ENCODE results near the gene TXNDC9.
"Not testable (repeated sequence)": the region's sequence is repeated elsewhere in the genome, so short reads cannot be mapped to it uniquely, and the experiment has no call there.

The TXNDC9 gene

GRCh38 chr2:99374747-99375146, 38.6 kb upstream of the TXNDC9 start:
- H3K9me3 ChIP-seq (ENCODE audit: severe bottlenecking): no peaks in the 10 kb centered on the region
- no peak overlapping the region for H3K4me3 ChIP-seq (ENCODE audit: low read depth, low read length)
- no peak overlapping the region for H3K27ac ChIP-seq
- DNase-seq: no peak
- TF ChIP-seq, protein P1, sequence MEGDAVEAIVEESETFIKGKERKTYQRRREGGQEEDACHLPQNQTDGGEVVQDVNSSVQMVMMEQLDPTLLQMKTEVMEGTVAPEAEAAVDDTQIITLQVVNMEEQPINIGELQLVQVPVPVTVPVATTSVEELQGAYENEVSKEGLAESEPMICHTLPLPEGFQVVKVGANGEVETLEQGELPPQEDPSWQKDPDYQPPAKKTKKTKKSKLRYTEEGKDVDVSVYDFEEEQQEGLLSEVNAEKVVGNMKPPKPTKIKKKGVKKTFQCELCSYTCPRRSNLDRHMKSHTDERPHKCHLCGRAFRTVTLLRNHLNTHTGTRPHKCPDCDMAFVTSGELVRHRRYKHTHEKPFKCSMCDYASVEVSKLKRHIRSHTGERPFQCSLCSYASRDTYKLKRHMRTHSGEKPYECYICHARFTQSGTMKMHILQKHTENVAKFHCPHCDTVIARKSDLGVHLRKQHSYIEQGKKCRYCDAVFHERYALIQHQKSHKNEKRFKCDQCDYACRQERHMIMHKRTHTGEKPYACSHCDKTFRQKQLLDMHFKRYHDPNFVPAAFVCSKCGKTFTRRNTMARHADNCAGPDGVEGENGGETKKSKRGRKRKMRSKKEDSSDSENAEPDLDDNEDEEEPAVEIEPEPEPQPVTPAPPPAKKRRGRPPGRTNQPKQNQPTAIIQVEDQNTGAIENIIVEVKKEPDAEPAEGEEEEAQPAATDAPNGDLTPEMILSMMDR (IDR thresholded peaks at IDR 0.05; ENCODE audit: low read depth, low read length): no peak
- peaks cover 84% of the 10 kb centered on the region for H3K36me3 ChIP-seq
- H3K27me3 ChIP-seq (ENCODE audit: insufficient read depth, low read depth, severe bottlenecking): no peaks in the 10 kb centered on the region

GRCh38 chr2:99373144-99373543, 37.0 kb upstream of the TXNDC9 start:
- peaks cover 86% of the 10 kb centered on the region for H3K36me3 ChIP-seq
- H3K27ac ChIP-seq: no peak overlapping the region
- no peak overlapping the region for H3K4me3 ChIP-seq (ENCODE audit: low read depth, low read length)
- H3K9me3 ChIP-seq (ENCODE audit: severe bottlenecking): no peaks in the 10 kb centered on the region
- DNase-seq: no peak
- TF ChIP-seq, protein P1 (IDR thresholded peaks at IDR 0.05; ENCODE audit: low read depth, low read length): no peak
- H3K27me3 ChIP-seq (ENCODE audit: insufficient read depth, low read depth, severe bottlenecking): no peaks in the 10 kb centered on the region

- peaks cover 88% of the 10 kb centered on the region for H3K36me3 ChIP-seq
- not testable (repeated sequence) for H3K4me3 ChIP-seq (ENCODE audit: low read depth, low read length); DNase-seq; H3K9me3 ChIP-seq (ENCODE audit: severe bottlenecking); H3K27me3 ChIP-seq (ENCODE audit: insufficient read depth, low read depth, severe bottlenecking); H3K27ac ChIP-seq
Measured at GRCh38 chr2:99368854-99369253, 32.7 kb upstream of the TXNDC9 start.

GRCh38 chr2:99365661-99366060, 29.5 kb upstream of the TXNDC9 start:
- H3K27ac ChIP-seq: no peak overlapping the region
- no peaks in the 10 kb centered on the region for H3K9me3 ChIP-seq (ENCODE audit: severe bottlenecking)
- TF ChIP-seq, protein P1 (IDR thresholded peaks at IDR 0.05; ENCODE audit: low read depth, low read length): no peak
- H3K4me3 ChIP-seq (ENCODE audit: low read depth, low read length): no peak overlapping the region
- H3K27me3 ChIP-seq (ENCODE audit: insufficient read depth, low read depth, severe bottlenecking): no peaks in the 10 kb centered on the region
- H3K36me3 ChIP-seq: peaks cover 93% of the 10 kb centered on the region
- no peak for DNase-seq

DNA sequence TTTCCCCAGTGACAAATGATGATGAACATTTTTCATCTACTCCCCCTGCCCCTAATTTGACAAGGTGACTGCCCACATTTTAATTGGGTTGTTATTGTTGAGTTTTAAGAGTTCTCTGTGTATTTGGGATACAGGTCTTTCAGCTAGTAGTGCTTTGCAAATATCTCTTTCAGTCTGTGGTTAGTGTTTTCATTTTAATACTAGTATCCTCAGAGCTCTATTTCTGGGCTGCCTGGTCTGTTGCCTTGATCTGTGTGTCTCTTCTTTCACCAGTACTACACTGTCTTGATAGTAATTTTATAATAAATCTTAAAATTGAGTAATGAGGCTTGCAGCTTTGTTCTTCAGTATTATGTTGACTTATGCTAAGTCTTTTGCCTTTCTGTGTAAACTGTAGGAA, 20.7 kb upstream of the TXNDC9 start:
- no peak for DNase-seq
- TF ChIP-seq, protein P1 (IDR thresholded peaks at IDR 0.05; ENCODE audit: low read depth, low read length): no peak

GRCh38 chr2:99354825-99355224, 18.7 kb upstream of the TXNDC9 start:
- not testable (repeated sequence) for DNase-seq; H3K9me3 ChIP-seq (ENCODE audit: severe bottlenecking); H3K4me3 ChIP-seq (ENCODE audit: low read depth, low read length); H3K27ac ChIP-seq; H3K36me3 ChIP-seq; H3K27me3 ChIP-seq (ENCODE audit: insufficient read depth, low read depth, severe bottlenecking)

More for the DNA sequence above, 20.7 kb upstream of the TXNDC9 start:
- Histone ChIP-seq H3K36me3 (peaks cover 12% of the 10 kb centered on the region), H3K4me3 (ENCODE audit: low read depth, low read length) (no peak overlapping the region), H3K9me3 (ENCODE audit: severe bottlenecking) (no peaks in the 10 kb centered on the region), H3K27ac (no peak overlapping the region), H3K27me3 (ENCODE audit: insufficient read depth, low read depth, severe bottlenecking) (no peaks in the 10 kb centered on the region)

- TF ChIP-seq, protein P1 (IDR thresholded peaks at IDR 0.05; ENCODE audit: low read depth, low read length): no peak
- no peaks in the 10 kb centered on the region for H3K9me3 ChIP-seq (ENCODE audit: severe bottlenecking)
- H3K36me3 ChIP-seq: no peaks in the 10 kb centered on the region; the same call in 1 of the 2 replicates
- no peaks in the 10 kb centered on the region for H3K27me3 ChIP-seq (ENCODE audit: insufficient read depth, low read depth, severe bottlenecking)
- H3K4me3 ChIP-seq (ENCODE audit: low read depth, low read length): no peak overlapping the region
- no peak for DNase-seq
- no peak overlapping the region for H3K27ac ChIP-seq
Measured at GRCh38 chr2:99354070-99354469, 17.9 kb upstream of the TXNDC9 start.

Data from WERI-Rb-1 (cell line).